GM06990 (cell line): ENCODE data around the gene KCNS3.

Experiments used
- DNase-seq: peaks from one replicate; pipeline ENCODE4 v3.0.0-alpha.2; 2011; ENCODE audit not compliant: insufficient read length; ENCODE audit errors: extremely low read depth
- H3K27me3 ChIP-seq: replicated peaks from 2 replicates; pipeline ENCODE4 v1.6.0; 2011; ENCODE audit warnings: low read length; ENCODE audit not compliant: control insufficient read depth, insufficient read depth
- H3K36me3 ChIP-seq: 2 replicates; pipeline ENCODE4 v1.5.1; 2011; ENCODE audit warnings: low read length; ENCODE audit not compliant: control insufficient read depth, insufficient read depth
- H3K4me3 ChIP-seq: replicated peaks from 2 replicates; pipeline ENCODE4 v1.5.1; 2011; ENCODE audit warnings: low read depth, mild to moderate bottlenecking, control low read depth, low read length
- TF ChIP-seq, protein P1 (sequence below): IDR thresholded peaks from 2 replicates; pipeline ENCODE4 v1.5.1; 2011; ENCODE audit warnings: low read length, control low read depth, mild to moderate bottlenecking, inconsistent platforms; ENCODE audit not compliant: insufficient read depth, poor library complexity, severe bottlenecking

KCNS3 gene

DNA sequence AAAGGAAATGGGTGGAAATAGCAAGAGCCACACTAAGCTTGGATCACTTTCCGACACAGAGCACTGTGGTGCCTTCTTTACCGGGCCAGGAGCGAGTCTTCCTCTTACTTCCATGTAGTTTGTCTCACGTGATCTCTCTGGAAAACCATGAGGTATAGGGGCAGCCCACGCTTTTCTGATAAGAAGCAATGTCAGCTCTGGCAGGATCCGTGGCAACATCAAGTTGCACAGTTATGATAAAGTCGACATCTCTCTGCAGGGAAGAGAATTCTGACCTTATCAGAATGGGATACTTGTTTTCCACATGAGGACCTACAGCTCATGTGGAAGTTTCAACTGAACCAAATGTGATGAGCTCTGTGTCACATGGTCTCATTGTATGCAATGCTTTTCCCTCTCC is 32.7 kb upstream of the KCNS3 start:
- Histone ChIP-seq H3K27me3 (no peaks in the 10 kb centered on the region), H3K36me3 (no peaks in the 10 kb centered on the region), H3K4me3 (no peak overlapping the region)
- DNase-seq, result no peak
- TF ChIP-seq, protein P1, sequence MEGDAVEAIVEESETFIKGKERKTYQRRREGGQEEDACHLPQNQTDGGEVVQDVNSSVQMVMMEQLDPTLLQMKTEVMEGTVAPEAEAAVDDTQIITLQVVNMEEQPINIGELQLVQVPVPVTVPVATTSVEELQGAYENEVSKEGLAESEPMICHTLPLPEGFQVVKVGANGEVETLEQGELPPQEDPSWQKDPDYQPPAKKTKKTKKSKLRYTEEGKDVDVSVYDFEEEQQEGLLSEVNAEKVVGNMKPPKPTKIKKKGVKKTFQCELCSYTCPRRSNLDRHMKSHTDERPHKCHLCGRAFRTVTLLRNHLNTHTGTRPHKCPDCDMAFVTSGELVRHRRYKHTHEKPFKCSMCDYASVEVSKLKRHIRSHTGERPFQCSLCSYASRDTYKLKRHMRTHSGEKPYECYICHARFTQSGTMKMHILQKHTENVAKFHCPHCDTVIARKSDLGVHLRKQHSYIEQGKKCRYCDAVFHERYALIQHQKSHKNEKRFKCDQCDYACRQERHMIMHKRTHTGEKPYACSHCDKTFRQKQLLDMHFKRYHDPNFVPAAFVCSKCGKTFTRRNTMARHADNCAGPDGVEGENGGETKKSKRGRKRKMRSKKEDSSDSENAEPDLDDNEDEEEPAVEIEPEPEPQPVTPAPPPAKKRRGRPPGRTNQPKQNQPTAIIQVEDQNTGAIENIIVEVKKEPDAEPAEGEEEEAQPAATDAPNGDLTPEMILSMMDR, result no peak

DNA sequence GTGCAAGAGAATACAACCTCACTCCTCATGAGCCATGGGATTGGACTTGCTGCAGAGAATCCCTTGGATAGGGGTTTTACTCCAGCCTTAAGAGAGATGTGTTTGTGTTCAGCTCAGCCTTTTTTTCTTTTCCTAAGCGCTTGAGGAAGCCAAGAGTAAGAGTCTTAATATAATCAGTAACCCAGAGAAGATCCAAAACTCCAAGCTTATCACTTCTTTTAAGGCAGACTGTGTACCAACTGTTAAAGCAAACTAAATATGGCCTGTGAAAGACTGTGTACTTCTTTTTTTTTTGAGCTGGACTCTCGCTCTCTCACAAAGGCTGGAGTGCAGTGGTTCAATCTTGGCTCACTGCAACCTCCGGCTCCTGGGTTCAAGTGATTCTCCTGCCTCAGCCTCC is 31.8 kb upstream of the KCNS3 start:
- TF ChIP-seq, protein P1, result no peak
- no peaks in the 10 kb centered on the region for H3K27me3 ChIP-seq
- no peak overlapping the region for H3K4me3 ChIP-seq
- no peaks in the 10 kb centered on the region for H3K36me3 ChIP-seq
- no peak for DNase-seq

DNA sequence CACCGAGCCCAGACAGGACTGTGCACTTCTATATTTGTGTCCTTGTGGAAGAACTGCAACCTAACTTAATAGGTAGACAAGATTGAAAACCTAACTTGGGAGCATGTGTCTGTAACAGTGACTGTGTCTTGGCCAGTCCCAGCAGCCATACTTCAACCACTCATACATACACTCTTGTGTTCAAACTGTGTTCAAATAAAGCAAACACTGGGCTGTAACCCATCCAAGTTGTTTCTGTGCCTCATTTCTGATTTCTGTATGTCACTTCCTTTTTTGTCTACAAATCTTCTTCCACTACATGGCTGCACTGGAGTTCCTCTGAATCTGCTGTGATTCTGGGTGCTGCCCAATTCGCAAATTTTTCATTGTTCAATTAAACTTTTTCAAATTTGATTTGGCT is 31.2 kb upstream of the KCNS3 start:
- Histone ChIP-seq H3K27me3 (no peaks in the 10 kb centered on the region), H3K36me3 (no peaks in the 10 kb centered on the region), H3K4me3 (no peak overlapping the region)
- TF ChIP-seq, protein P1, result no peak
- no peak for DNase-seq

DNA sequence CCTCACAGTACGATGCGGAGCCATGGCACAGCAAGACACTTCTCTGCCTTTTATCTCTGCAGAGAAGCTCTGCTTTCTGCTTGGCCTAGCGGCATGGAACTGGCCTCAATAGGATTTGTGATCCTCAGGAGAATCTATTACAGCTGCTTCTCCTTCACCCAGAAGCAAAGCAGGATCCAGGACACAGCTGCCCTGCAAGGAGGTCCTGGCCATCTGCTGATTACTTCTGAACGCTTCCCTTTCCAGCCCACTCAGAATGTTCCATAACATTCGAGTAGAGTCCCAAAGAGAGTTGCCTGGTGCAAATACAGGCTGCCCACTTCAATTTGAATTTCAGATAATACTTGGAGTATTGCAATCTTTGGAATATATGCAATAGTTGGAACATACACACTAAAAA is 29.2 kb upstream of the KCNS3 start:
- no peak for DNase-seq
- TF ChIP-seq, protein P1, result no peak
- Histone ChIP-seq H3K4me3 (no peak overlapping the region), H3K36me3 (no peaks in the 10 kb centered on the region), H3K27me3 (no peaks in the 10 kb centered on the region)

DNA sequence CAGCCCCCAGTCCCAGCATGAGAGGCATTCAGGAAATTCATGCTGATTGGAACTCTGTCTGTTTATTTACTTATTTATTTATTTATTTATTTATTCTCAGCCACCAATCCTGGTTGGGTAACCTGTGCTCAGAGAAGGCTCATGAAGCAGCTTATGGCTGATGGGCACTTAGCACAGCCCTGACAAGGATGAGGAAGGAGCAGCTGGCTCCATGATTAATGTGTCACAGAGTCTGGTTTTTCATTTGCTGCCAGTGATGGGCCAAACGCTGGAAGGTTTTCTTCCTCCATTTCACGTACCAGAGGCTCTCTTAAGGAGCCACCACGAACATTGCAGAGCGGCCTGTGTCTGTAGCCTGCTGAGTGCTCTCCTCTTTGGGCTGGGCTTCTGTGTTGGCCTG is 28.3 kb upstream of the KCNS3 start:
- Histone ChIP-seq H3K27me3 (no peaks in the 10 kb centered on the region), H3K4me3 (no peak overlapping the region), H3K36me3 (no peaks in the 10 kb centered on the region)
- TF ChIP-seq, protein P1, result no peak
- DNase-seq, result no peak
